GM19238 (cell line): Measurements from ENCODE around the gene PRRC2B.
"Not testable (repeated sequence)": the region's sequence is repeated elsewhere in the genome, so short reads cannot be mapped to it uniquely, and the experiment has no call there.

Experiments used
- DNase-seq: peaks from one replicate; pipeline ENCODE4 v3.0.0; 2011; ENCODE audit warnings: low spot score; ENCODE audit not compliant: insufficient read length

The PRRC2B gene

GRCh38 chr9:131433302-131433854 lies 39.5 kb downstream of the PRRC2B start:
- DNase-seq, result no peak

DNA sequence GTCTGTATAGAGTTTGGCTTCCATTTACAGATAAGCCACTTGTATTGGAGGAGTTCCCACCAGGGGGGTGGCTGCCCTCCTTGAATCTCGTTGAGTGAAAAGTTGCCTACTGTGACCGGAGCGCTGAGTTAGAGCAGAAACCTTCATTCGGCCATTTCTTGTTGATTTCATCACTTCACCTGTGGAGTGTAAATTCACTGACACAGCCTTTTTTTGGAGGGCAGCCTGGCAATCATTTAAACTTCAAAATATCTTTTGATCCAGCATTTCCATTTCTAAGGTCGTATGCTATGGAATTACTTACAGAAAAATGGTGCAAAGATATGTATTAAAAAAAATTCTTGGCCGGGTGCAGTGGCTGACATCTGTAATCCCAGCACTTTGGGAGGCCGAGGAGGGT lies 40.8 kb downstream of the PRRC2B start:
- no peak for DNase-seq

DNA sequence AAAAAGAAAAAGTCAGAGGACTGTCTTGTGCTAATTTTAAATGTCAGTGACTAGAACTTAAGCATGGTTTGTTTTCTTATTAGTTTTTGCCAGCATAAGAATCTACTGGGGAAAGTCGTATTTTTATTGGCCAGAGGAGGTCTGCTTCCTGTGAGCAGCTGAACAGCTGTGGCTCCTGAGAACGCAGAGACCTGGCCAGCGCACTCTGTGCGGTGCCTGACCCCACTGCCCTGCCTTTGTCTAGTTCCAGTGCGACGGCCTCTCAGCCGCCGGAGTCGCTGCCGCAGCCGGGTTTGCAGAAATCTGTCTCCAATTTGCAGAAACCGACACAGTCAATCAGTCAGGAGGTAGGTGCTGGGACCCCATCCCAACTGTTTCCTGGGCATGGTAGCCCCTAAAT lies 42.5 kb downstream of the PRRC2B start:
- no peak for DNase-seq

DNA sequence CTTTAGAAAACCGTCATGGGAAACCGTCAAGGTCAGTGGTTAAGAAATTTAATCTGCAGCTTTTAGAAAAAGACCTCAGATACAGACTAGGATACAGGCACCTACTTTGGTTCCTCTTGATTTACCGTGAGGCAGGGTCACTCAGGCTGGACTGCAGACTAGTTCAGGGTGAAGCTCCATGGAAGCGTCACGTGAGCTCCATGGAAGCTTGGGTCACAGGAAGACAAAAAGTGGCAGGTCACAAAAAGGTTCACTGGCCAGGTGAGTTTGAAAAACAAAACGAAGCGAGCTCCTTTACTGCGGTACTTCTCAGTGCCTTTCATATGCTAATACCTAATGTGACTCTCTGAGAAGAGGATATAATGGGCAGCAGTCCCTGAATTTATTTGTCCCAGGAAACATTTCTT lies 43.0 kb downstream of the PRRC2B start:
- DNase-seq, result no peak

DNA sequence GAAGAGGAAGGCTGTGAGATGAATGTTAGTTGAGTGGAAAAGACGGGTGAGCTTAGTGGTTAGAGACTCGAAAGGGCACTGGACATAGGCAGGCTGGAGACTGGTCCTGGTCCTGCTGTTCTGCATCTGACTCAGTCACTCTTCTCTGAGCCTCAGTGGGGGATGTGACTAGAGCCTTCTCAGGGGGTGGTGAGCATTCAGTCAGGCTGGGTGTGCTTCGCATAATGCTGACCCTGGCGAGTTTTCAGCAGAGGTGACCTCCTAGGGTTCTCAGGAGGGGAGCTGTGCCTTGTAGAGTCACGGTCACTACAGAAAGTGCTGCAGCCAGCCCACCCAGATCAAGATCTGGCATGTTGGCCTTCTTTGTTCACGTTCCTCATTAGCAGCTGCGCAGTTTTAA lies 44.3 kb downstream of the PRRC2B start:
- no peak for DNase-seq

DNA sequence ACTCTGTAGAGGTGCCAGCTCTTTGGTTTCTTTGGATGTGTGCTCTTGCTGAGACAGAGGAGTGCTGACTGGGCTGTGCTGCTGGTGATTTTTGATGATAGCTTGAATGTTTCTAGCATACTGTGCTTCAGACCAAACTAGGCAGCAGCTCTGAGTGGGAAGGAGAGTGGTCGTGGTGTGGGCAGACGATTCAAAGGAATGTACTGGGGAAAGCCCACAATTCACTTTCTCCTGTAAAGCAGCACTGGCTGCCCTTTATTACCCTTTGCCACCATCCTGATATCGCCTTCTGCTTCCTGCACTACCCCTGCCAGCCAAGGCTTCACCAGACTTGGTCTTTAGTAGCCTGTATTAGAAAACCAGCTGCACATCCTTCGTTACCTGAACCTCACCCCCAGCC lies 45.3 kb downstream of the PRRC2B start:
- DNase-seq, result no peak

DNA sequence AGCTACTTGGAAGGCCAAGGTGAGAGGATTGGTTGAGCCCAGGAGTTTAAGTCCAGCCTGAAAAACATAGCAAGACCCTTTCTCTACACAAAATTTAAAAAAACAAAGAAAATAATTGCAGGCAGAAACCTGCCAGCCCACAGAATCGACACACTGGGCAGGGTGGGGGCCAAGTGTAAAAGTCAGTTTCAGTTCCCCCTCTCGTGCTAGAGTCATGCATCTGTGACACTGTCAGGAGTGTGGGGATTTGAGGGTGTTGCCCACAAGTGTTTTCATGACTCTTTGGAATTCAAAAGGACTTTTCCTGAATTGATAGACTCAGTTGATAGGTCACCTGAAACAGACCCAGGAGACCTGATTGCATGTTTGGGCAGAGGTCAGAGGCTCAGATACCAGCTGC lies 47.6 kb downstream of the PRRC2B start:
- no peak for DNase-seq

GRCh38 chr9:131442351-131442750 lies 48.5 kb downstream of the PRRC2B start:
- no peak for DNase-seq

DNA sequence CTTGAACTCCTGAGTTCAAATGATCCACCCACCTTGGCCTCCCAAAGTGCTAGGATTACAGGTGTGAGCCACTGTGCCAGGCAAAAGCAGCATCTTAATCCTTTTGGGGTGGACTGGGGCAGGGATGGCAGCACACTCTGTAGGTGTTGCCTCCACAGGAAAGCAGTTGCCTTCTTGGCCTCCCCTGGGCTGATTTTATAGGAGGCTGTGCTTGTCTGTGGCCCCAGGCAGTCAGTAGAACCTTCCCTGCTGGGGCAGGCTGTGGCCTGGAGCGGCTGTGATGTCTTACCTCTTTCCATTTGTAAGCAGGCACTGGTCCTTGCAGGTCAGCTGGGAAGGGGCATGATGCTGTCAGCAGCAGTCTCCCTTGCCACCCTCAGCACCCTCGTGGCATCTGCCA lies 49.8 kb downstream of the PRRC2B start:
- DNase-seq, result no peak

GRCh38 chr9:131446276-131446675 lies 52.4 kb downstream of the PRRC2B start:
- DNase-seq, result no peak

GRCh38 chr9:131447148-131447547 lies 53.3 kb downstream of the PRRC2B start:
- no peak for DNase-seq

GRCh38 chr9:131447600-131447999 lies 53.7 kb downstream of the PRRC2B start:
- no peak for DNase-seq

GRCh38 chr9:131448818-131449217 lies 54.9 kb downstream of the PRRC2B start:
- no peak for DNase-seq

GRCh38 chr9:131449276-131449675 lies 55.4 kb downstream of the PRRC2B start:
- DNase-seq, result no peak

GRCh38 chr9:131454028-131454427 lies 60.1 kb downstream of the PRRC2B start:
- no peak for DNase-seq

GRCh38 chr9:131455655-131456054 lies 61.8 kb downstream of the PRRC2B start:
- DNase-seq, result not testable (repeated sequence)

DNA sequence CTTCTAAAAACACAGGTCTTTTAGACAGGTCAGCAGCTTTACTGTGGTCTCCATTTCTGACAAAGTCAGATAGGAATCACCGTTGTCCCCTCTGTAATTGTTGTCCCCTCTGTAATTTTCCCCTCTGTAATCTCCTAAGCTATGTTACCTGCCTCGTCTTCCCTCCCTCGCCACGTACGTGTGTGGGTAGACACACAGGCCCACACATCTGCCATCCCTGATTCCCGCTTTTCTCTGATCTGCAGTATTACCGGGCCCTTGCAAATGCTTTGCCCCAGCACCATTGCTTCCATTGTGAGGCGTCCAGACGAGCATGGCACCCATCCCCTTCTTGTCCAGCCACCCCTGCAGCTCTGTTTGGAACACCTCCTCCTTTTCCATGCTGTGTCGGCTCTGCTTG lies 63.9 kb downstream of the PRRC2B start:
- no peak for DNase-seq

DNA sequence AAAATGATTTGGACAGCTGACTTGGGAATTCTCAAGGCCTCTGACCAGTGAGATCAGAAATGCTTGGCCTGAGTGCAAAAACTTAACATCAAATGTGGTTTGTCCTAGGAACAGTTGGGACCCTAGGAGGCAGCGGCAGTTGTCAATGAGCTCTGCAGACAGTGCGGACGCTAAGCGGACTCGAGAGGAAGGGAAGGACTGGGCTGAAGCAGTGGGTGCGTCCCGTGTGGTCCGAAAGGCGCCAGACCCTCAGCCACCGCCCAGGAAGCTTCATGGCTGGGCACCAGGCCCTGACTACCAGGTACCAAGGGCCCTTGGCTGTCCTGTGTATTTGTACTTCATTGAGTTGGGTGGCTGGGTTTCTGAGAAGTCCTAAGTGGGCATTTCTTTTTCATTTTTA lies 65.2 kb downstream of the PRRC2B start:
- no peak for DNase-seq

- no peak for DNase-seq
Observed at GRCh38 chr9:131461166-131461565, 67.3 kb downstream of the PRRC2B start.

GRCh38 chr9:131464354-131465000 lies 70.6 kb downstream of the PRRC2B start:
- no peak for DNase-seq

- DNase-seq, result no peak
Observed at GRCh38 chr9:131465401-131465800, 71.5 kb downstream of the PRRC2B start.

DNA sequence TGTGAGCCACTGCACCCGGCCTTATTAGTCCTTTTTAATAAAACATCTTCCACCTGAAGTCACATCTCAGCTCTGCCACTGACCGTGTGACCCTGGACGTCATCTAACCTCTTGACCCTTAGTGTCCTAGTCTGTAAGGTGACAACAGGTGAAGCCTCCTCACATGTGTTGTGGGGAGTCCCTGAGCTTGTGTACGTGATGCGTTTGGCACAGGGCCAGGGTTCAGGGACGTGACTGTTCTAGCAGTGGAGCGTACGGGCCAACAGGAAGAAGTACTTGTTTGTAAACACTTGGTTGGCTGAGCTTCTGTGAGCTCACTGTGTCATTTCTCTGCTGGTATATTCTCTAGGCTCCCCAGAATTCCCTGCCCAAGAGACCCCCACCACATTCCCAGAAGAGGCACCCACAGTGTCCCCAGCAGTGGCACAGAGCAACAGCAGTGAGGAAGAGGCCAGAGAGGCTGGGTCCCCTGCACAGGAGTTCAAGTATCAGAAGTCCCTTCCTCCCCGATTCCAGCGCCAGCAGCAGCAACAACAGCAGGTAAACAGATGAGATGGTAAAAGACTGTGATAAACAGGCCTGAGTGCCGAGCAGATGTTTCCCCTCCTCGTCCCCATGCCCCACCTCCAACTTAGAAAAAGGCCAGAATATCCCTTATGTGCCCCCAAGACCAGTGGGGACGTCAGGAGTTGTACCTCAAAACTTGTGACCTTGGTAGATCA lies 73.5 kb downstream of the PRRC2B start:
- DNase-seq, result no peak

- DNase-seq, result no peak
Observed at GRCh38 chr9:131468031-131468430, 74.1 kb downstream of the PRRC2B start.
